GM23338 (cell line): Measurements from ENCODE around the gene DESI1. TPM values are rescaled to one million over a fixed set of nuclear protein-coding genes. Genes with fewer than 3 reads are reported as not detected.

Source experiments
- ATAC-seq: fragments of 200-7000 bp; cut with Tn5 transposase; 3 replicates; pipeline ENCODE4 v1.9.1; 2020
- DNase-seq: peaks from one replicate; pipeline ENCODE4 v3.0.0-alpha.2; 2015; ENCODE audit warnings: low spot score
- H2AFZ ChIP-seq: fragments of 200-600 bp; sonication (generic); 2 replicates; pipeline ENCODE4 v1.8.0; 2016; ENCODE audit warnings: antibody characterized with exemption, mild to moderate bottlenecking, moderate library complexity
- H3F3A ChIP-seq: fragments of 200-600 bp; sonication (generic); replicated peaks from 2 replicates; pipeline ENCODE4 v1.8.0; 2017; ENCODE audit warnings: antibody characterized with exemption, mixed run types, low read depth
- H3K27ac ChIP-seq: fragments of 200-600 bp; sonication (generic); 2 replicates; pipeline ENCODE4 v1.6.1; 2016; ENCODE audit warnings: low read depth
- H3K27me3 ChIP-seq: fragments of 200-600 bp; sonication (generic); 2 replicates; pipeline ENCODE4 v1.8.0; 2016; ENCODE audit warnings: mild to moderate bottlenecking, mixed run types, moderate library complexity; ENCODE audit not compliant: insufficient read depth
- H3K36me3 ChIP-seq: fragments of 200-600 bp; sonication (generic); 2 replicates; pipeline ENCODE4 v1.8.0; 2016; ENCODE audit warnings: mild to moderate bottlenecking; ENCODE audit not compliant: insufficient read depth
- H3K4me1 ChIP-seq: fragments of 200-600 bp; sonication (generic); 2 replicates; pipeline ENCODE4 v1.8.0; 2016; ENCODE audit warnings: mild to moderate bottlenecking, moderate library complexity; ENCODE audit not compliant: insufficient read depth
- H3K4me2 ChIP-seq: fragments of 200-600 bp; sonication (generic); 2 replicates; pipeline ENCODE4 v1.7.1; 2017; ENCODE audit warnings: mixed run types
- H3K4me3 ChIP-seq: fragments of 200-600 bp; sonication (generic); 2 replicates; pipeline ENCODE4 v1.6.1; 2016; ENCODE audit warnings: mixed run types
- H3K79me2 ChIP-seq: fragments of 200-600 bp; sonication (generic); replicated peaks from 2 replicates; pipeline ENCODE4 v1.8.0; 2017; ENCODE audit warnings: mild to moderate bottlenecking; ENCODE audit not compliant: insufficient read depth
- H3K9me2 ChIP-seq: fragments of 200-600 bp; sonication (generic); 2 replicates; pipeline ENCODE4 v1.8.0; 2017; ENCODE audit not compliant: insufficient read depth
- H4K20me1 ChIP-seq: fragments of 200-600 bp; sonication (generic); replicated peaks from 2 replicates; pipeline ENCODE4 v1.8.0; 2017; ENCODE audit warnings: mild to moderate bottlenecking; ENCODE audit not compliant: insufficient read depth
- H3K27ac Mint-ChIP-seq: 2 replicates; pipeline ENCODE4 v1.8.0; 2020; ENCODE audit warnings: inconsistent platforms, mild to moderate bottlenecking, moderate library complexity, mixed read lengths
- H3K27me3 Mint-ChIP-seq: 3 replicates; pipeline ENCODE4 v1.8.0; 2022; ENCODE audit warnings: low read depth, mild to moderate bottlenecking, moderate library complexity, mixed read lengths, inconsistent platforms; ENCODE audit not compliant: insufficient read depth, poor library complexity
- H3K36me3 Mint-ChIP-seq: 3 replicates; pipeline ENCODE4 v1.8.0; 2021; ENCODE audit warnings: low read depth, mild to moderate bottlenecking, inconsistent platforms, moderate library complexity, mixed read lengths
- H3K4me1 Mint-ChIP-seq: 3 replicates; pipeline ENCODE4 v1.8.0; 2020; ENCODE audit warnings: mild to moderate bottlenecking, inconsistent platforms, mixed read lengths
- H3K4me3 Mint-ChIP-seq: 3 replicates; pipeline ENCODE4 v1.8.0; 2021; ENCODE audit warnings: moderate library complexity, mild to moderate bottlenecking, inconsistent platforms, mixed read lengths
- H3K9me3 Mint-ChIP-seq: 3 replicates; pipeline ENCODE4 v1.8.0; 2020; ENCODE audit warnings: moderate library complexity, mild to moderate bottlenecking, inconsistent platforms, mixed read lengths
- ETS1 ChIP-seq: IDR thresholded peaks from 2 replicates; pipeline ENCODE4 v1.6.1; 2016; ENCODE audit warnings: antibody characterized with exemption
- EZH2phosphoT487 ChIP-seq: fragments of 200-600 bp; sonication (generic); IDR thresholded peaks from one replicate; pipeline ENCODE4 v1.8.1; 2018; ENCODE audit warnings: antibody characterized with exemption; ENCODE audit not compliant: unreplicated experiment
- JUNB ChIP-seq: IDR thresholded peaks from one replicate; pipeline ENCODE4 v1.6.1; 2016; ENCODE audit warnings: antibody characterized with exemption; ENCODE audit not compliant: unreplicated experiment
- NANOG ChIP-seq: IDR thresholded peaks from 2 replicates; pipeline ENCODE4 v1.6.1; 2016; ENCODE audit warnings: antibody characterized with exemption, borderline replicate concordance
- POLR2AphosphoS5 ChIP-seq: IDR thresholded peaks from 2 replicates; pipeline ENCODE4 v1.6.1; 2016; ENCODE audit warnings: antibody characterized with exemption, low read depth
- STAT1 ChIP-seq: IDR thresholded peaks from one replicate; pipeline ENCODE4 v1.6.1; 2016; ENCODE audit warnings: antibody characterized with exemption; ENCODE audit not compliant: unreplicated experiment
- ZNF114 ChIP-seq: fragments of 250-450 bp; sonication (Bioruptor Pico); IDR thresholded peaks from 2 replicates; pipeline ENCODE4 v1.5.0; 2020; ENCODE audit warnings: mild to moderate bottlenecking, moderate library complexity
- ZNF462 ChIP-seq: fragments of 250-450 bp; sonication (Bioruptor Pico); IDR thresholded peaks from 2 replicates; pipeline ENCODE4 v1.5.0; 2020; ENCODE audit warnings: mild to moderate bottlenecking, moderate library complexity
- polyA plus RNA-seq: library from polyadenylated mRNA; unstranded; fragments of >200 nt; fragmentation: Nextera tagmentation; extraction: Ambion mirVana; gene quantifications from 2 replicates; pipeline ENCODE4 v1.2.1, GENCODE V29; 2016
- total RNA-seq: library from RNA; depleted of rRNA; stranded (reverse); fragments of >200 nt; shearing (Covaris generic); gene quantifications from 2 replicates; pipeline ENCODE4 v1.2.3, GENCODE V29; 2014

The DESI1 gene
- total and polyA plus RNA-seq, 2 experiments from 2014 or later: 33.7 to 53.8 TPM

DNA sequence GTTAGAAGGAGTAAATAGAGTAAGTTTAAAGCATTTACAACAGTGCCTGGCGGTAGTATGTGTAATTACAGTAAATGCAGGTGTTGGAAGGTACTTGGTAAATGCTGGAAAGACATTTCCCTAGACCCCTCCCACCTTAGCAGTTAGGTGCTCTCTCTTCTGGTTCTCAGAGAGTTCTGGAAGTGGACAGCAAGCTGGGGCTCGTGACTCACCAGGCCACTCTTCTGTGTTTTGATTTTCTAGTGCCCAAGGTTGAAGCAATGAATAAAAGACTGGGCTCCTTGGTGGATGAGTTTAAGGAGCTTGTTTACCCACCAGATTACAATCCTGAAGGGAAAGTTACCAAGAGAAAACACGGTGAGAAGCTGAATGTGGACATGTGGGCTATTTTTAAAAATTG is 40.2 kb upstream of the DESI1 start:
- H3K9me3 Mint-ChIP-seq: no peaks in the 10 kb centered on the region
- Histone ChIP-seq H3K9me2 (no peaks in the 10 kb centered on the region), H3F3A (peaks cover 49% of the 10 kb centered on the region), H2AFZ (no peak overlapping the region), H4K20me1 (peaks cover 17% of the 10 kb centered on the region), H3K27me3 (no peaks in the 10 kb centered on the region), H3K79me2 (0 out of 2 replicates have a peak, but pooled peaks cover 6% of the 10 kb centered on the region), H3K4me1 (no peaks in the 10 kb centered on the region), H3K27ac (0 out of 2 replicates have a peak overlapping the region, but pooled peaks have one; percentile 45), H3K36me3 (peaks cover 70% of the 10 kb centered on the region), H3K4me2 (no peak overlapping the region), H3K4me3 (no peak overlapping the region)
- no peak overlapping the region for H3K4me3 Mint-ChIP-seq
- no peaks in the 10 kb centered on the region for H3K4me1 Mint-ChIP-seq
- H3K27ac Mint-ChIP-seq: no peak overlapping the region
- peaks cover 9% of the 10 kb centered on the region for H3K27me3 Mint-ChIP-seq
- peaks cover 86% of the 10 kb centered on the region for H3K36me3 Mint-ChIP-seq
- ATAC-seq (no peak), DNase-seq (no peak)
- TF ChIP-seq POLR2AphosphoS5: no peak
- TF ChIP-seq JUNB: no peak
- TF ChIP-seq ETS1: no peak
- no peak for TF ChIP-seq NANOG
- no peak for TF ChIP-seq ZNF114
- TF ChIP-seq EZH2phosphoT487: no peak
- no peak for TF ChIP-seq ZNF462 (CRISPR knock-in tag)
- TF ChIP-seq STAT1: no peak
